Measurements from ENCODE around the gene TTYH3. TPM values are rescaled to one million over a fixed set of nuclear protein-coding genes. Genes with fewer than 3 reads are reported as not detected.

The TTYH3 gene
- total RNA-seq, 1 donor from 2014 or later = 18.8 TPM

- Histone ChIP-seq H3K27me3 (ENCODE audit: control insufficient read depth in 3 of 3, insufficient read depth in 3 of 3, low read length in 3 of 3) (peaks cover 0 to 2% (median 0%) of the 10 kb centered on the region in 3 donors), H3K4me1 (ENCODE audit: control insufficient read depth in 3 of 3, insufficient read depth in 3 of 3, low read length in 3 of 3) (peaks cover 22 to 29% (median 29%) of the 10 kb centered on the region in 3 donors), H3K36me3 (ENCODE audit: control insufficient read depth in 3 of 3, insufficient read depth in 3 of 3, low read length in 3 of 3) (no peaks in the 10 kb centered on the region), H3K9me3 (ENCODE audit: control insufficient read depth in 3 of 3, low read length in 3 of 3) (no peaks in the 10 kb centered on the region), H3K4me3 (ENCODE audit: low read length in 3 of 3) (no peak overlapping the region), H3K9ac (ENCODE audit: low read depth in 1 of 3, low read length in 3 of 3) (peak overlapping the region in 1 of 3 donors; percentile 28), H3K27ac (ENCODE audit: low read depth, low read length) (peak overlapping the region; percentile 46)
These were observed 5.2 kb upstream of the TTYH3 start for GRCh38 chr7:2626498-2627117.

GRCh38 chr7:2627258-2628129 lies 4.3 kb upstream of the TTYH3 start:
- no peak overlapping the region for H3K9ac ChIP-seq (ENCODE audit: low read depth in 1 of 3, low read length in 3 of 3)
- H3K27ac ChIP-seq (ENCODE audit: low read depth, low read length) = peak overlapping the region; percentile 46

GRCh38 chr7:2628130-2628482 lies 3.7 kb upstream of the TTYH3 start:
- H3K36me3 ChIP-seq (ENCODE audit: control insufficient read depth in 3 of 3, insufficient read depth in 3 of 3, low read length in 3 of 3) = no peaks in the 10 kb centered on the region
- H3K27ac ChIP-seq (ENCODE audit: low read depth, low read length) = no peak overlapping the region
- H3K9me3 ChIP-seq (ENCODE audit: control insufficient read depth in 3 of 3, low read length in 3 of 3) = no peaks in the 10 kb centered on the region
- peaks cover 30 to 34% (median 33%) of the 10 kb centered on the region in 3 donors for H3K4me1 ChIP-seq (ENCODE audit: control insufficient read depth in 3 of 3, insufficient read depth in 3 of 3, low read length in 3 of 3)
- H3K4me3 ChIP-seq (ENCODE audit: low read length in 3 of 3) = no peak overlapping the region
- no peak overlapping the region for H3K9ac ChIP-seq (ENCODE audit: low read depth in 1 of 3, low read length in 3 of 3)
- peaks cover 0 to 2% (median 0%) of the 10 kb centered on the region in 3 donors for H3K27me3 ChIP-seq (ENCODE audit: control insufficient read depth in 3 of 3, insufficient read depth in 3 of 3, low read length in 3 of 3)

More at GRCh38 chr7:2627258-2628129, 4.3 kb upstream of the TTYH3 start:
- Histone ChIP-seq H3K9me3 (ENCODE audit: control insufficient read depth in 3 of 3, low read length in 3 of 3) (no peaks in the 10 kb centered on the region), H3K4me3 (ENCODE audit: low read length in 3 of 3) (no peak overlapping the region), H3K27me3 (ENCODE audit: control insufficient read depth in 3 of 3, insufficient read depth in 3 of 3, low read length in 3 of 3) (peaks cover 0 to 2% (median 0%) of the 10 kb centered on the region in 3 donors), H3K36me3 (ENCODE audit: control insufficient read depth in 3 of 3, insufficient read depth in 3 of 3, low read length in 3 of 3) (no peaks in the 10 kb centered on the region), H3K4me1 (ENCODE audit: control insufficient read depth in 3 of 3, insufficient read depth in 3 of 3, low read length in 3 of 3) (peaks cover 25 to 27% (median 27%) of the 10 kb centered on the region in 3 donors)

- H3K4me1 ChIP-seq (ENCODE audit: control insufficient read depth in 3 of 3, insufficient read depth in 3 of 3, low read length in 3 of 3) = peaks cover 38 to 41% (median 41%) of the 10 kb centered on the region in 3 donors
- no peaks in the 10 kb centered on the region for H3K36me3 ChIP-seq (ENCODE audit: control insufficient read depth in 3 of 3, insufficient read depth in 3 of 3, low read length in 3 of 3)
- no peak overlapping the region for H3K27ac ChIP-seq (ENCODE audit: low read depth, low read length)
- no peak overlapping the region for H3K4me3 ChIP-seq (ENCODE audit: low read length in 3 of 3)
- H3K27me3 ChIP-seq (ENCODE audit: control insufficient read depth in 3 of 3, insufficient read depth in 3 of 3, low read length in 3 of 3) = peaks cover 0 to 2% (median 0%) of the 10 kb centered on the region in 3 donors
- no peaks in the 10 kb centered on the region for H3K9me3 ChIP-seq (ENCODE audit: control insufficient read depth in 3 of 3, low read length in 3 of 3)
- no peak overlapping the region for H3K9ac ChIP-seq (ENCODE audit: low read depth in 1 of 3, low read length in 3 of 3)
These were observed 2.9 kb upstream of the TTYH3 start for GRCh38 chr7:2628891-2629290.

GRCh38 chr7:2629746-2630681 lies 1.8 kb upstream of the TTYH3 start:
- Histone ChIP-seq H3K36me3 (ENCODE audit: control insufficient read depth in 3 of 3, insufficient read depth in 3 of 3, low read length in 3 of 3) (no peaks in the 10 kb centered on the region), H3K27me3 (ENCODE audit: control insufficient read depth in 3 of 3, insufficient read depth in 3 of 3, low read length in 3 of 3) (no peaks in the 10 kb centered on the region), H3K4me1 (ENCODE audit: control insufficient read depth in 3 of 3, insufficient read depth in 3 of 3, low read length in 3 of 3) (peaks cover 41 to 46% (median 45%) of the 10 kb centered on the region in 3 donors), H3K27ac (ENCODE audit: low read depth, low read length) (peak overlapping the region; percentile 58), H3K9me3 (ENCODE audit: control insufficient read depth in 3 of 3, low read length in 3 of 3) (no peaks in the 10 kb centered on the region), H3K9ac (ENCODE audit: low read depth in 1 of 3, low read length in 3 of 3) (peak overlapping the region in 2 of 3 donors; percentile 51 to 57), H3K4me3 (ENCODE audit: low read length in 3 of 3) (no peak overlapping the region)

- Histone ChIP-seq H3K9ac (ENCODE audit: low read depth in 1 of 3, low read length in 3 of 3) (peak overlapping the region; percentile 77 to 85 (median 81)), H3K4me1 (ENCODE audit: control insufficient read depth in 3 of 3, insufficient read depth in 3 of 3, low read length in 3 of 3) (peaks cover 53 to 71% (median 58%) of the 10 kb centered on the region in 3 donors), H3K36me3 (ENCODE audit: control insufficient read depth in 3 of 3, insufficient read depth in 3 of 3, low read length in 3 of 3) (no peaks in the 10 kb centered on the region), H3K9me3 (ENCODE audit: control insufficient read depth in 3 of 3, low read length in 3 of 3) (no peaks in the 10 kb centered on the region), H3K27ac (ENCODE audit: low read depth, low read length) (peak overlapping the region; percentile 83), H3K4me3 (ENCODE audit: low read length in 3 of 3) (peak overlapping the region; percentile 71 to 83 (median 77)), H3K27me3 (ENCODE audit: control insufficient read depth in 3 of 3, insufficient read depth in 3 of 3, low read length in 3 of 3) (no peaks in the 10 kb centered on the region)
These were observed 1.1 kb downstream of the TTYH3 start for GRCh38 chr7:2632733-2633537.

- peaks cover 61 to 78% (median 65%) of the 10 kb centered on the region in 3 donors for H3K4me1 ChIP-seq (ENCODE audit: control insufficient read depth in 3 of 3, insufficient read depth in 3 of 3, low read length in 3 of 3)
- H3K4me3 ChIP-seq (ENCODE audit: low read length in 3 of 3) = peak overlapping the region; percentile 71 to 83 (median 77)
- peak overlapping the region; percentile 77 to 85 (median 81) for H3K9ac ChIP-seq (ENCODE audit: low read depth in 1 of 3, low read length in 3 of 3)
- no peaks in the 10 kb centered on the region for H3K9me3 ChIP-seq (ENCODE audit: control insufficient read depth in 3 of 3, low read length in 3 of 3)
- no peaks in the 10 kb centered on the region for H3K27me3 ChIP-seq (ENCODE audit: control insufficient read depth in 3 of 3, insufficient read depth in 3 of 3, low read length in 3 of 3)
- no peaks in the 10 kb centered on the region for H3K36me3 ChIP-seq (ENCODE audit: control insufficient read depth in 3 of 3, insufficient read depth in 3 of 3, low read length in 3 of 3)
- peak overlapping the region; percentile 83 for H3K27ac ChIP-seq (ENCODE audit: low read depth, low read length)
These were observed 1.9 kb downstream of the TTYH3 start for GRCh38 chr7:2633538-2634266.

GRCh38 chr7:2634267-2635145 lies 2.7 kb downstream of the TTYH3 start:
- Histone ChIP-seq H3K9ac (ENCODE audit: low read depth in 1 of 3, low read length in 3 of 3) (peak overlapping the region in 1 of 3 donors; percentile 81), H3K9me3 (ENCODE audit: control insufficient read depth in 3 of 3, low read length in 3 of 3) (no peaks in the 10 kb centered on the region), H3K36me3 (ENCODE audit: control insufficient read depth in 3 of 3, insufficient read depth in 3 of 3, low read length in 3 of 3) (no peaks in the 10 kb centered on the region), H3K4me3 (ENCODE audit: low read length in 3 of 3) (peak overlapping the region; percentile 71 to 83 (median 77)), H3K27ac (ENCODE audit: low read depth, low read length) (peak overlapping the region; percentile 83), H3K4me1 (ENCODE audit: control insufficient read depth in 3 of 3, insufficient read depth in 3 of 3, low read length in 3 of 3) (peaks cover 67 to 84% (median 70%) of the 10 kb centered on the region in 3 donors), H3K27me3 (ENCODE audit: control insufficient read depth in 3 of 3, insufficient read depth in 3 of 3, low read length in 3 of 3) (no peaks in the 10 kb centered on the region)

Data from skeletal muscle tissue (tissue), 4 donors.